Lower lobe of right lung (tissue), 2 donors: ENCODE measurements around the gene TFCP2L1. TPM values are rescaled to one million over a fixed set of nuclear protein-coding genes. Genes with fewer than 3 reads are reported as not detected.
"Not testable (repeated sequence)": the region's sequence is repeated elsewhere in the genome, so short reads cannot be mapped to it uniquely, and the experiment has no call there.

ENCODE experiments used
- ATAC-seq, 2 donors: fragments of 200-7000 bp; cut with Tn5 transposase; one replicate each; pipeline ENCODE4 v1.9.1; 2020 to 2022; ENCODE audit warnings: mild to moderate bottlenecking in 2 of 2, moderate library complexity in 2 of 2
- DNase-seq: peaks from one replicate; pipeline ENCODE4 v3.0.0-alpha.2; 2020
- H3K27ac ChIP-seq: fragments of 200-600 bp; one replicate; pipeline ENCODE4 v1.8.0; 2022
- H3K27me3 ChIP-seq: fragments of 200-600 bp; one replicate; pipeline ENCODE4 v1.8.0; 2022; ENCODE audit warnings: low read depth
- H3K36me3 ChIP-seq: fragments of 200-600 bp; one replicate; pipeline ENCODE4 v1.8.0; 2022; ENCODE audit warnings: mild to moderate bottlenecking
- H3K4me1 ChIP-seq: fragments of 200-600 bp; one replicate; pipeline ENCODE4 v1.8.0; 2022
- H3K4me3 ChIP-seq: fragments of 200-600 bp; one replicate; pipeline ENCODE4 v1.8.0; 2022; ENCODE audit warnings: mild to moderate bottlenecking
- H3K9me3 ChIP-seq: fragments of 200-600 bp; one replicate; pipeline ENCODE4 v1.8.0; 2022
- intact Hi-C: fragments of 100-400 bp; cut with DNase I; formaldehyde crosslinking; loops from one replicate; pipeline ENCODE4 v1.11.0; 2022
- total RNA-seq: library from RNA; stranded (reverse); fragmentation: NEBNext Ultra II Directional; extraction: Animal tissue kit (Norgen Biotek cat#: 25700); gene quantifications from one replicate; pipeline ENCODE4 v1.2.1, GENCODE V29; 2021
- TF ChIP-seq, protein P1 (sequence below): fragments of 200-600 bp; IDR thresholded peaks from one replicate; pipeline ENCODE4 v1.8.0; 2022; ENCODE audit warnings: antibody characterized with exemption, mild to moderate bottlenecking
- donor health status: DM: no; HTN: yes; CAD: no; lungs with severe emphysema.

TFCP2L1 gene
- total RNA-seq, 1 donor from 2014 or later, result 19.2 TPM

DNA sequence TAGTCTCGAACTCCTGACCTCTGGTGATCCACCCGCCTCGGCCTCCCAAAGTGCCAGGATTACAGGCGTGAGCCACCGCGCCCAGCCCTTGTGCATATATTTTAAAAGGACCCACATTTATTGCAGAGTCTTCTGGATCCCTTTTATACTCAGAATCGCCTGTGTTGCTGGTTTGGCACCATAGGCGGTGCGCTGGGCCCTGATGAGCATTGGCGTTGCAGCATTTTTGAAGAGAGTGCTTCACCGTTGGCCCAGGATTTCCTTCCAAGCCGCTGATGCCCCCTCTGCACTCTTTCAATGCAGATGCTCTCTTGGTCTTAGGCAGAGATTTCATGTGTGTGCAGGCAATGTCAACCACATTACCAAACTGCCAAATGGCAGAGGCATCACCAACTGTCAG lies 13.5 kb upstream of the TFCP2L1 start:
- DNase-seq, result no peak
- no peak for ATAC-seq
- H3K4me3 ChIP-seq, result no peak overlapping the region
- intact Hi-C loops, result no loop called here
- H3K36me3 ChIP-seq, result no peaks in the 10 kb centered on the region
- TF ChIP-seq, protein P1, sequence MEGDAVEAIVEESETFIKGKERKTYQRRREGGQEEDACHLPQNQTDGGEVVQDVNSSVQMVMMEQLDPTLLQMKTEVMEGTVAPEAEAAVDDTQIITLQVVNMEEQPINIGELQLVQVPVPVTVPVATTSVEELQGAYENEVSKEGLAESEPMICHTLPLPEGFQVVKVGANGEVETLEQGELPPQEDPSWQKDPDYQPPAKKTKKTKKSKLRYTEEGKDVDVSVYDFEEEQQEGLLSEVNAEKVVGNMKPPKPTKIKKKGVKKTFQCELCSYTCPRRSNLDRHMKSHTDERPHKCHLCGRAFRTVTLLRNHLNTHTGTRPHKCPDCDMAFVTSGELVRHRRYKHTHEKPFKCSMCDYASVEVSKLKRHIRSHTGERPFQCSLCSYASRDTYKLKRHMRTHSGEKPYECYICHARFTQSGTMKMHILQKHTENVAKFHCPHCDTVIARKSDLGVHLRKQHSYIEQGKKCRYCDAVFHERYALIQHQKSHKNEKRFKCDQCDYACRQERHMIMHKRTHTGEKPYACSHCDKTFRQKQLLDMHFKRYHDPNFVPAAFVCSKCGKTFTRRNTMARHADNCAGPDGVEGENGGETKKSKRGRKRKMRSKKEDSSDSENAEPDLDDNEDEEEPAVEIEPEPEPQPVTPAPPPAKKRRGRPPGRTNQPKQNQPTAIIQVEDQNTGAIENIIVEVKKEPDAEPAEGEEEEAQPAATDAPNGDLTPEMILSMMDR, result no peak
- H3K27me3 ChIP-seq, result no peaks in the 10 kb centered on the region
- H3K9me3 ChIP-seq, result no peaks in the 10 kb centered on the region
- H3K27ac ChIP-seq, result no peak overlapping the region
- peaks cover 2% of the 10 kb centered on the region for H3K4me1 ChIP-seq

DNA sequence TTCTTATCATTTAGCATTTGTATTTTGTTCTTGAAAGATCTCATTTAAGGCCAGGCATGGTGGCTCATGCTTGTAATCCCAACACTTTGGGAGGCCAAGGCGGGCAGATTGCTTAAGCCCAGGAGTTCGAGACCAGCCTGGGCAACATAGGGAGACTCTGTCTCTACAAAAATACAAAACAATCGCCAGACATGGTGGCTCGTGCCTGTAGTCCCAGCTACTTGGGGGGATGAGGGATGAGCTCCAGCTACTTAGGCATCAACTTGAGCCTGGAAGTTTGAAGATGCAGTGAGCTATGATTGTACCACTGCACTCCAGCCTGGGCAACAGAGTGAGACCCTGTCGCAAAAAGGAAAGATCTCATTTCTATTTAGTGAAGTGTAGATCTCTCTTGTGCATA lies 12.9 kb upstream of the TFCP2L1 start:
- H3K27ac ChIP-seq, H3K4me3 ChIP-seq, H3K27me3 ChIP-seq, H3K9me3 ChIP-seq, H3K36me3 ChIP-seq, DNase-seq, ATAC-seq, H3K4me1 ChIP-seq, intact Hi-C loops: not testable (repeated sequence)

DNA sequence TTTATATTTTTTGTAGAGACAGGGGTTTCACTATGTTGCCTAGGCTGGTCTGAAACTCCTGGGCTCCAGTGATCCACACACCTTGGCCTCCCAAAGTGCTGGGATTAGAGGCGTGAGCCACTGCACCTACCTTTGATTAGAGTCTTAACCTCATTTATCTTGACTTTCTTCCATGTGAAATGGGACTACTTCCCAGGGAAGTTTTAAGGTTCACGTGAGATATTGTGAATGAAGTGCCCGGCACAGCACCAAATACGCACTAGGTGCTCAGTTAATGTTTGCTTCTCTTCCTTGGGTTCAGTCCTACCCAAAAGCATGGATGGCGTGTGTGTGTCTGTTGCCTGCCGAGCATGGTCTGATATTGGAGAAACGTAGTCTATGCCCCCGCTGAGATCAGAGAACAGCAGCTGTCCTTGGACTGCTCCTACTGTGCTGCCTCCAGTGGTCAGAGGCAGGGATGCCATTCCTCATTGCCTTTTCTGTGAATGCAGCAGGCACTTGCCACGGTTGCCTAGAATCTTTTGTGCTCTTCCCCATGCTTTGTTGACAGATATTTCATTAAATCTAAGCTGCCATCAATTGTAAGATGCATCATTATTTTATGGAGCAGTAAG lies 12.3 kb upstream of the TFCP2L1 start:
- H3K9me3 ChIP-seq, result no peaks in the 10 kb centered on the region
- H3K4me1 ChIP-seq, result no peaks in the 10 kb centered on the region
- DNase-seq, result no peak
- no peaks in the 10 kb centered on the region for H3K27me3 ChIP-seq
- ATAC-seq, result peak; percentile 55 to 71
- H3K36me3 ChIP-seq, result no peaks in the 10 kb centered on the region
- no peak overlapping the region for H3K27ac ChIP-seq
- no peak overlapping the region for H3K4me3 ChIP-seq
- intact Hi-C loops, result no loop called here
- TF ChIP-seq, protein P1, result peak; percentile 60

DNA sequence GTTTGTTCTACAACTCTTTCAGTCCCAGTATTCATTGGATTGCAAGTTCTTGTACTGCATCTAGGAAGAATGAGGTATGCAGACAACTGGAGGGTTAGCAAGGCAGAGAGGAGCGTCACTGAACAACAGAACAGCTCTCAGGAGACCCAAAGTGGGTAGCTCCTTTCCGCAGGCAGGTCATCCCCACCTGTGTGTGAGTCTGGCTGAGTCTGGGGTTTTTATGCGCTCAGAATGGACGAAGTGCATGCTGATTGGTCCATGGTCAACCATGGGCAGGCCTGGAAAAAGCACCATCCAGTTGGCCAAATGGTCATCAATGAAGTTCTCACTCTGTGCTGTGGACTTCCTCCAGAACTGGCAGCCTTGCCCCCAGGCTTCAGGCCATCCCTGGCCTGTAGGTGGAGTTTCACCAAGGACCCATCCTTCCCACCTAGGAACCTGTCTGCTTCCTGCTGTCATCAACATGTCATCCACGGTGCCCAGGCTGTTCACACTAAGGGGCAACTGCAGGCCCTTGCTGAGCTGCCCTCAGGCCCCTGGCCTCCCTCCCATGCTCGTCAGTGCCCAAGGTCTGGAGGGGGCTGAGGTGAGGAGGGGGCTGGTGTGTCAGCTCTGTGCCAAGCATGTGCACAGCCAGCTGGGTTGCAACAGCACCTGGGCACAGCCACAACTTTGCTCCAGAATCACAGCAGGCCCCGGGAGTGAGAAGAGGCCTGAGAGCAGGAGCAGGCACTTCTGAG lies 11.1 kb upstream of the TFCP2L1 start:
- Histone ChIP-seq H3K36me3 (no peaks in the 10 kb centered on the region), H3K9me3 (no peaks in the 10 kb centered on the region), H3K4me3 (no peak overlapping the region), H3K27me3 (no peaks in the 10 kb centered on the region), H3K27ac (no peak overlapping the region), H3K4me1 (no peaks in the 10 kb centered on the region)
- DNase-seq (no peak), ATAC-seq (no peak)
- intact Hi-C loops, result no loop called here
- TF ChIP-seq, protein P1, result no peak

DNA sequence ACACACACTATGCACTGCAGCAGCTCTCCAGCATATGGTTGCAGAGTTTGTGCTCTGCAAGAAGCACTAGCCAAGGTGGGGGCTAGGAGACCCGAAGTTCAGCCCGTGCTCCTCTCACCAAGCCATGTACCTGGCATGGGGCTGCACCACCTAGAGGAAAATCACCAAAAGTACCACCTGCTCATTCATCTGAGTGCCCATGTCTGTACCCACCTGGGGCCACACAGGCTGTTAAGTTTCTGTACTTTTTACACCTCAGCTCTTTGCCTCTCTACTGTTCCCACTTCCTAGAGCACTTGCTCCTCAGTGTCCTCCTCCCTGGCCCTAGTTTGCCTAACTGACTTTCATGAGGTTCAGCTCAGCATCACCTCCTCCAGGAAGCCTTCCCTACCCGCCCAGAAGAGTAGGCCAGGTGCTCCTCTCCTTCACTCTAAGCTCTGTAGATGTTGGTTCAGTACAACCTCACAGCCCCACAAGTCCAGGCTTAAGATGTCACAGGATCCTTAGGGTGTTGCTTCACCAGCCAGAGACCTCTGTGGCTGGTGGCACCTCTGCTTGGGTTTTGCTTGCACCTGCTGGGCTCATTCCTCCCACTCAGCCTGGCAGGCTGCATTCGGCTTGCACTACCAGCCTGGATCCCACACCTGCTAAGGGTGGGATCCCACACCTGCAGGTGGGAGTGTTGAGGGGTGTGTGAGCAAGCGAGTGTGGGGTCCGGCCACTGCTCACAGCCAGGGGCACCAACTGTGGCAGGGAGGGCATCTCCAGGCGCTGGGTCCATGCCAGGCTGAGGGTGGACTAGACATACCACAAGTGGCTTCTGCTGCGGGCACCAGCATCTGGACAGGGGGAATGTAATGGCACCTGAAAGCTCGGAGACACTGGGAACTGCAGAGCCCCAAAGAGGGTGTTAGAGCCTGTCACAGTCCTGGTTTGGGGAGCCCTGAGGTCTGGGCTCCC lies 10.2 kb upstream of the TFCP2L1 start:
- Histone ChIP-seq H3K4me1 (no peaks in the 10 kb centered on the region), H3K4me3 (no peak overlapping the region), H3K27ac (no peak overlapping the region), H3K9me3 (no peaks in the 10 kb centered on the region), H3K27me3 (no peaks in the 10 kb centered on the region), H3K36me3 (no peaks in the 10 kb centered on the region)
- TF ChIP-seq, protein P1, result no peak
- ATAC-seq (no peak), DNase-seq (no peak)
- intact Hi-C loops, result no loop called here
